ENCODE data around the gene CES2.
"Not testable (repeated sequence)": the region's sequence is repeated elsewhere in the genome, so short reads cannot be mapped to it uniquely, and the experiment has no call there.

Gene CES2

GRCh38 chr16:66936889-66937554, 1.7 kb downstream of the CES2 start:
- no peak for DNase-seq (ENCODE audit: low read depth)

- no peak for DNase-seq (ENCODE audit: low read depth)
These were observed 2.5 kb downstream of the CES2 start for GRCh38 chr16:66937725-66938337.

DNA sequence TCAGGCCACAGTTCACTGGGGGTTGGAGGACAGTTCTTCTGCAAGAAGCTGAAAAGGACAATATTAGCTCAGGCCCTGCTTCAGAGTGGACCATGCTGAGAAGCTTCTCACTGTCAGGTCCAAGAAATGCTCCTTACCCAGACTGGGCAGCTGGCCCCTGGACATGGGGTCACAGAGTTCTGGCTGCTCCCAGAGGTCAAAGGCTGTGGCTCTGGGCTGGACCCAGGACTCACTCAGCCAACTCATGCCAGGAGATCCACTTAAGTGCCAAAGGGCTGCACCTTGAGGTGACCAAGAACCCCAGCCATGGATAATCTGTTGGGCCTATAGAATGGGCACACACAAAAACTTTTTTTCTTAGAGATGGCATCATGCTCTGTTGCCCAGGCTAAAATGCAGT, 4.0 kb downstream of the CES2 start:
- DNase-seq (ENCODE audit: low read depth) = no peak

GRCh38 chr16:66940236-66940635, 4.9 kb downstream of the CES2 start:
- no peak for DNase-seq (ENCODE audit: low read depth)

- DNase-seq (ENCODE audit: low read depth) = no peak
These were observed 7.7 kb downstream of the CES2 start for GRCh38 chr16:66942981-66943380.

DNA sequence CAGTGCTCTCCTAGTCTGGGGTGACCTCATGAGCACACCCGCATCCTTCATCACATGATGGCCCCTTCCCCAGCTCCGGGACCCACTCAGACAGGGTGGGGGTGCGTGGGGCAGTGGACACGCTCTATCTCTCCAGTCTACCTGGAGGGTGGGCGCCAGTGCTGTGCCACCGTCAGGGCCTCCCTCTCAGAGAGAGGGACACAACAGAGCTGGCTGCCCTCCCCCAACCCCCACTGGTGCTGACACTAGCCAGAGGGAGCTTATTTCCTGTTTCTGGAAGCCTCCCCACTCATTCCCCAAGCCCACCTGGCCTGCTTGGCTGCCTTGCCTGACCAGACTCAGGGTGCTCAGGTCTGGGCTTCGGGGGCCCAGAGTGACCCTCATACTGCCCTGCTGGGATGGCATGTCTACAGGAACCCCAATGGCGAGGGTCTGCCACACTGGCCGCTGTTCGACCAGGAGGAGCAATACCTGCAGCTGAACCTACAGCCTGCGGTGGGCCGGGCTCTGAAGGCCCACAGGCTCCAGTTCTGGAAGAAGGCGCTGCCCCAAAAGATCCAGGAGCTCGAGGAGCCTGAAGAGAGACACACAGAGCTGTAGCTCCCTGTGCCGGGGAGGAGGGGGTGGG, 8.2 kb downstream of the CES2 start:
- DNase-seq (ENCODE audit: low read depth) = no peak

- DNase-seq (ENCODE audit: low read depth) = no peak
These were observed 8.7 kb downstream of the CES2 start for GRCh38 chr16:66944054-66944441.

DNA sequence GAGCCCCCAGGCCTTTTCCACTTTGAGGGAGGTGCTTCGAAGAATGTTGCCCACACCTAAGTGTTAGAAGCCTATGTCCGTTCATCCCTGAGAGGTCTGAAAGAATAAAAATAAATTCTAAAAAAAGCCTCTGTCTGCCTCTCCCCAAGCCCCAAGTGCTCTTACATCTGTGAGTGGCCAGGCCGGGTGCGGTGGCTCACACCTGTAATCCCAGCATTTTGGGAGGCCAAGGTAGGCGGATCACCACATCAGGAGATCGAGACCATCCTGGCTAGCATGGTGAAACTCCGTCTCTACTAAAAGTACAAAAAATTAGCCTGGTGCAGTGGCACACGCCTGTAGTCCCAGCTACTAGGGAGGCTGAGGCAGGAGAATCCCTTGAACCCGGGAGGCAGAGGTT, 9.7 kb downstream of the CES2 start:
- DNase-seq (ENCODE audit: low read depth) = not testable (repeated sequence)

- DNase-seq (ENCODE audit: low read depth) = no peak
These were observed 10.6 kb downstream of the CES2 start for GRCh38 chr16:66945939-66946338.

GRCh38 chr16:66946541-66946940, 11.2 kb downstream of the CES2 start:
- no peak for DNase-seq (ENCODE audit: low read depth)

GRCh38 chr16:66946974-66947301, 11.6 kb downstream of the CES2 start:
- no peak for DNase-seq (ENCODE audit: low read depth)

GRCh38 chr16:66947302-66948065, 12.2 kb downstream of the CES2 start:
- no peak for DNase-seq (ENCODE audit: low read depth)

DNA sequence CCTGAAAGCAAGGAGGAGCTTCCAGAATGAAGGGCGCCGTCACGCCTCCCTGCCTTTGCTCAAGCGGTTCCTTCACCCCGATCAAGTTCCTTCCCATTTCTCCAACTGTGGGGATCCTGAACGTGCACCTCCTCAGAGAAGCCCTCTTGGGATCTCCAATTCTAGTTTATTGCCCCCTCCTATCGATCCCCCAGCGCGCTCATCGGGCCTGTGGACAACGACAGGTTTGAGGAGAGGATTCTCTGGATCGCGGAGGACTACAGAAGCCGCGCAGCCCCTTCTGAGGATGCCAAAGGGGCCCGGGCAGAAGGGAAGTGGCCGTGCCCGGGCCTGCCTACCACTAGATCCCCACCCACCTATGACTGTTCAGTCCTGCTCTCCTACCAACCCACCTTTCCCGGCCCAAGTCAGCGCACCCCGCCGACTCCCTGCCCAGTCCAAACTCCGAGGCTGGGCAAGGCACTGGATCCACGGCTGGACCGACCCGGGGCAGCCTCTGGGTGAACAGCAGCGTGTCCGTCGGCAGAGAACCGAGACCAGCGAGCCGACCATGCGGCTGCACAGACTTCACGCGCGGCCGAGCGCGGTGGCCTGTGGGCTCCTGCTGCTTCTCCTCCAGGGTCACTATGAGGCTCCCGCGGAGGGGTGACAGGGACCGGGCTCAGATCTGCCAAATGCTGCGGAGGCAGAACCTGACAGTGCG, 13.0 kb downstream of the CES2 start:
- DNase-seq (ENCODE audit: low read depth) = no peak

GRCh38 chr16:66948837-66949225, 13.5 kb downstream of the CES2 start:
- DNase-seq (ENCODE audit: low read depth) = no peak

DNA sequence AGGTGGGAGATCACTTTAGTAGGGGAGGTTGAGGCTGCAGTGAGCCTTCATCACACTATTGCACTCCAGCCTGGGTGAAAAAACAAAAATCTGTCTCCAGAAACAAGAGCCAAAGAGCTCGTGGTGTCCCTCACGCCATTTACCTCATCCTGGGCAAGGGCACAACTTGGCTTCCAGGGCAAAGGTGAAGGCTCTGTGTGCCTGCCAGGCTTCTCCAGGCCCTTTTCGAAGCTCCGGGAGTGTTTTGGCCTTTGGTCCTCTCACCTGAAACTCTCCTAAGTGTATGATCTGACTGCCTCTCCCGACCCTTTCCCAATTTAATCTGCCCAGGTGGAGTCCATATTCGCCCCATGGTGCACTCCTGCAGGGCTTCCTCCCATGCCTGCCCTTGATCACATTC, 14.2 kb downstream of the CES2 start:
- DNase-seq (ENCODE audit: low read depth) = no peak

- DNase-seq (ENCODE audit: low read depth) = no peak
These were observed 15.1 kb downstream of the CES2 start for GRCh38 chr16:66950437-66950836.

GRCh38 chr16:66950971-66951790, 15.9 kb downstream of the CES2 start:
- no peak for DNase-seq (ENCODE audit: low read depth)

DNA sequence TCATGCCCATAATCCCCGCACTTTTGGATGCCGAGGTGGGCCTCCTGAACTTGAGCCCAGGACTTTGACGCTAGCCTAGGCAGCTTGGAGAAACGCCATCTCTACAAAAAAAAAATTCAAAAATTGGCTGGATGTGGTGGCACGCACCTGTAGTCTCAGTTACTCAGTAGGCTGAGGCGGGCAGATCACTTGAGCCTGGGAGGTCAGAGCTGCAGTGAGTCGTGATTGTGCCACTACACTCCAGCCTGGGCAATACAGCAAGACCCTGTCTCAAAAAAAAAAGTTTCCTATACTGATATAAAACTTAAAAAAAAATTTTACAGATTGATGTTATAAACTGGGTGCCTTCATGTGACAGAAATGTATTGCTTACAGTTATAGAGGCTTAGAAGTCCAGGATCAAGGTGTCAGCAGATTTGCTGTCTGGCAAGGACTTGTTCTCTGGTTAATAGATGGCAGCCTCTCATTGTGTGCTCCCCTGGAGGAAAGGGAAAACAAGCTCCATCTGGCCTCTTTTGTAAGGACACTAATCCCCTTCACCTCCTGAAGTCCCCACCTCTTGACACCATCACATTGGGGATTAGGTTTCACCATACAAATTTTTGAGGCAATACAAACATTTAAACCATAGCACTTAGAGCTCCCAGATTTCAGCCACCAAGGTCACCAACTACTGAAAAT, 17.3 kb downstream of the CES2 start:
- DNase-seq (ENCODE audit: low read depth) = no peak

DNA sequence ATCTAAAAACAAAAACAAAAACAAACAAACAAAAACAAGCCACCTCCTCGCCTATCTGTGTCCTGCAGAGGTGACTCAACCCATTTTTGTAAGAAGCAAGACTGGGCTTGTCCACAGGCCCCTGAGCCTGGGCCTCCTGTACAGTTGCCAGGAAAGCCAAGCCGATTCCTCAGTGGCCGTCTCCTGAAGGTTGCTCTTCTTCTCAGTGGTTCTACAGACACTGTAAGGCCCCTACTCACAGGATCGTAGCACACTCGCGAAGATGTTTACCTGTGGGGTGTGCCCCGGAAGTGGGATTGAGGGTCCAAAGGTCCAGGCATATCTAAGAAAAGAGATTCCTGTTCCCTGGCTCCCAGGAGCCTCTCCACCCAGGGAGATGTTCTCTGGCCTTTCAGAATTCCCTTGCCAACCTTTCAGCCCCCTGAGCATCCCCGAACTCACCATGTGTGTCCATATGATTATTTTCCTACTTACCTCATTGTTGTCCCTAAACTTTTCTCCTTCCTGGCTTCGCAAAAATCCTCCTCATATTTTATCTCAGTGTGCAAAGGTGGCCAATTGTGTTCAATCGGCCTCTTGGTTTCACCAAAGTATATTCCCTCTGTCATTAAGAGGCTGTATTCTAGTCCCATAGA, 18.3 kb downstream of the CES2 start:
- no peak for DNase-seq (ENCODE audit: low read depth)

GRCh38 chr16:66954097-66954659, 18.9 kb downstream of the CES2 start:
- peak; percentile 29 for DNase-seq (ENCODE audit: low read depth)

Data from GM04503 (cell line).